HFF-Myc (cell line): ENCODE results near the gene TFAP2B.

Source experiments
- DNase-seq: peaks from one replicate; pipeline ENCODE4 v3.0.0-alpha.2; 2011; ENCODE audit warnings: low read depth; ENCODE audit errors: extremely low read depth
- H3K4me3 ChIP-seq: replicated peaks from 2 replicates; pipeline ENCODE4 v1.5.1; 2011; ENCODE audit warnings: low read depth, mild to moderate bottlenecking, control low read depth, low read length
- CTCF ChIP-seq: IDR thresholded peaks from 2 replicates; pipeline ENCODE4 v1.5.1; 2012; ENCODE audit warnings: mild to moderate bottlenecking, low read depth, low read length, control low read depth; ENCODE audit errors: missing control alignments

Gene TFAP2B

GRCh38 chr6:50851049-50851845 lies 32.6 kb downstream of the TFAP2B start:
- TF ChIP-seq CTCF = no peak
- no peak for DNase-seq
- no peak overlapping the region for H3K4me3 ChIP-seq

- no peak overlapping the region for H3K4me3 ChIP-seq
- DNase-seq = no peak
- no peak for TF ChIP-seq CTCF
These were observed 35.3 kb downstream of the TFAP2B start for GRCh38 chr6:50853939-50854338.

- no peak for TF ChIP-seq CTCF
- no peak overlapping the region for H3K4me3 ChIP-seq
- DNase-seq = no peak
These were observed 43.0 kb downstream of the TFAP2B start for GRCh38 chr6:50861692-50862091.

- no peak overlapping the region for H3K4me3 ChIP-seq
- no peak for TF ChIP-seq CTCF
- no peak for DNase-seq
These were observed 43.5 kb downstream of the TFAP2B start for GRCh38 chr6:50862176-50862575.

- no peak overlapping the region for H3K4me3 ChIP-seq
- DNase-seq = no peak
These were observed 45.9 kb downstream of the TFAP2B start for GRCh38 chr6:50864601-50865000.

GRCh38 chr6:50868466-50868865 lies 49.8 kb downstream of the TFAP2B start:
- DNase-seq = no peak
- no peak for TF ChIP-seq CTCF
- H3K4me3 ChIP-seq = no peak overlapping the region

More at GRCh38 chr6:50864601-50865000, 45.9 kb downstream of the TFAP2B start:
- no peak for TF ChIP-seq CTCF
